IPS-NIHi7 (cell line): Measurements from ENCODE around the gene PWWP2A.
"Not testable (repeated sequence)": the region's sequence is repeated elsewhere in the genome, so short reads cannot be mapped to it uniquely, and the experiment has no call there.

Experiments
- DNase-seq: peaks from one replicate; pipeline ENCODE4 v3.0.0; 2012; ENCODE audit warnings: mixed read lengths; ENCODE audit errors: extremely low spot score

PWWP2A gene

GRCh38 chr5:160076997-160077396 is 42.3 kb downstream of the PWWP2A start:
- DNase-seq = no peak

GRCh38 chr5:160075073-160075472 is 44.2 kb downstream of the PWWP2A start:
- DNase-seq = no peak

- no peak for DNase-seq
Measured at GRCh38 chr5:160071916-160072315, 47.3 kb downstream of the PWWP2A start.

GRCh38 chr5:160071516-160071915 is 47.7 kb downstream of the PWWP2A start:
- DNase-seq = no peak

GRCh38 chr5:160069120-160069519 is 50.1 kb downstream of the PWWP2A start:
- not testable (repeated sequence) for DNase-seq

- no peak for DNase-seq
Measured at GRCh38 chr5:160064995-160065614, 54.1 kb downstream of the PWWP2A start.

- DNase-seq = no peak
Measured at GRCh38 chr5:160064417-160064810, 54.8 kb downstream of the PWWP2A start.

GRCh38 chr5:160061770-160062169 is 57.5 kb downstream of the PWWP2A start:
- DNase-seq = peak; percentile 46

GRCh38 chr5:160060001-160060400 is 59.2 kb downstream of the PWWP2A start:
- no peak for DNase-seq

- no peak for DNase-seq
Measured at GRCh38 chr5:160057256-160057655, 62.0 kb downstream of the PWWP2A start.

GRCh38 chr5:160054831-160055230 is 64.4 kb downstream of the PWWP2A start:
- no peak for DNase-seq

- no peak for DNase-seq
Measured at GRCh38 chr5:160054047-160054446, 65.2 kb downstream of the PWWP2A start.

- no peak for DNase-seq
Measured at GRCh38 chr5:160049099-160049498, 70.2 kb downstream of the PWWP2A start.

- DNase-seq = no peak
Measured at GRCh38 chr5:160048131-160048530, 71.1 kb downstream of the PWWP2A start.

GRCh38 chr5:160047423-160047822 is 71.8 kb downstream of the PWWP2A start:
- no peak for DNase-seq

- no peak for DNase-seq
Measured at GRCh38 chr5:160044967-160045366, 74.3 kb downstream of the PWWP2A start.

GRCh38 chr5:160044391-160044804 is 74.9 kb downstream of the PWWP2A start:
- DNase-seq = no peak

- no peak for DNase-seq
Measured at GRCh38 chr5:160042671-160043070, 76.6 kb downstream of the PWWP2A start.
